ELR (cell line): ENCODE results near the gene RASA2.
"Not testable (repeated sequence)": the region's sequence is repeated elsewhere in the genome, so short reads cannot be mapped to it uniquely, and the experiment has no call there.

ENCODE experiments used
- DNase-seq: peaks from one replicate; pipeline ENCODE4 v3.0.0-alpha.2; 2015; ENCODE audit warnings: low read depth

The RASA2 gene

DNA sequence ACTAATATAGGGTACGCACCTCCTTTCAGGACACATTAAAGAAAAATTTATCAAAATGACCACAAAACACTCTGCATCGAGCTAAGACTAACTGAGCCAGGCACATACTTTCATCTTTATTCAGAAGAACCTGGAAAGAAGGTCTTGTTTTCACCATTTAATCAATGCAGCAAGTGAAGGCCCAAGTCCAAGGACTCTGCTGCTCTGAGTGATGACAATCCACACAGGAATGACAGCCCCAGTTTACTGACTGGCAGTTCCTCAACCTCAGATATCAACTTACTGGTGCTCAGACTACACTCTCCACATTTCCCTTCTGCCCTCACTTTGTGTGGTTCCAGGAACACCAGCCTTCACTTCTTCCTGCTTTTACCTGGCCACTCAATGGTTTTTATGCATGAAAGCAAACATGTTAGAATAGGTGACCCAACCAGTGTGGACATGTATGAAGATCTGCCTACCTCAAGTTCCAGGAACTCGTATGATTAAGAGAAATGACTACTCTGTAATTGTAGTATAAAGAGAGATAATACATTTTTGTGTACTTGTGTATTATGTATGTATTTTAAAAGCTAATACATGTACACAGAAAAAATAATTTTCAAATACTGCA, 29.1 kb upstream of the RASA2 start:
- DNase-seq = peak; percentile 30

- no peak for DNase-seq
These were observed 27.8 kb upstream of the RASA2 start for GRCh38 chr3:141459008-141459407.

DNA sequence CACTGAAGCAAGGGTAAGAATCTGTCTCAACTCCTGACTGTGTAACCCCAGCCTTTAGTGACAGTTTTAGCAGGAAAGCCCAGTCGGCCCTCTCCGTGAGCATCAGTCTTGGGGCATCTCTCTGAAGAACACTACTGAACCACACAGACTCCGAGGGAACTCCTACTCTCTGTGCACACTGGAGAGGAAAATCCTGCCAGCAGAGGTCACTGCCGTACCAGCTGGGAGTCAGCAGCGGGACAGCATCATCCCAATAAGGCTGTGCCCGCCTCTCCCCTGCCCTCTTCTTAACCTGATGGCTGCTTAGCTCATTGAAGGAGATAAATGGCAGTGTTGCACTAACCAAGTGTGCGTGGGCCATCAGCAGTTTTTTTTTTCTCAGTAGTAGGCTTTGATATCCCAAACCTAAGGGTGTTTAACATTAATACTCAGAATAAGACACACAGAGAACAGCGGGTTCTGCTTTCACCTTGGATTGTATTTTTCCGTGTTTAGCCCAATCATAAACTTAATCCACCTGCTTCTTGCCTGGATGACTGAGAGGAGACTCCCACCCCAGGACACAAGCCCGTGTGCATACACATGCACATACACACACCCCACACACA, 26.6 kb upstream of the RASA2 start:
- DNase-seq = peak; percentile 89

GRCh38 chr3:141462176-141462859, 24.5 kb upstream of the RASA2 start:
- no peak for DNase-seq

GRCh38 chr3:141465221-141465620, 21.6 kb upstream of the RASA2 start:
- DNase-seq = peak; percentile 38

DNA sequence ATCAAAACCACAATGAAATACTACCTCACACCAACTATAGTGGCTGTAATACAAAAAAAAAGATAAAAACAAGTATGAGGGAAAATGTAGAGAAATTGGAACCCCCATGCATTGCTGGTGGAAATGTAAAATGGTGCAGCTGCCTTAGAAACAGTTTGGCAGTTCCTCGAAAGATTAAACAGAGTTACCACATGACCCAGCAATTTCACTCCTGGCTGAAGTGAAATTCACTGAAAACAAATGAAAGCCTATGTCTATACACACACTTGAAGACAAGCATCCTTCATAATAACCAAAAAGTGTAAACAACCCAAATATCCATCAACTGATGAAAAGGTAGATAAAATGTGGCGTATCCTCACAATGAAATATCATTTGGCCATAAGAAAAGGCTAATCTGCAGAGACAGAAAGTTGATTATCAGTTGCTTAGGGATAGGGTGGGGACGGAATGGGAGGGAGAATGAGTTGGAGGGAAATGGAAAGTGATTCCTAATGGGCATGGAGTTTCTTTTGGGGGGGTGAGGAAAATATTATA, 20.1 kb upstream of the RASA2 start:
- no peak for DNase-seq

DNA sequence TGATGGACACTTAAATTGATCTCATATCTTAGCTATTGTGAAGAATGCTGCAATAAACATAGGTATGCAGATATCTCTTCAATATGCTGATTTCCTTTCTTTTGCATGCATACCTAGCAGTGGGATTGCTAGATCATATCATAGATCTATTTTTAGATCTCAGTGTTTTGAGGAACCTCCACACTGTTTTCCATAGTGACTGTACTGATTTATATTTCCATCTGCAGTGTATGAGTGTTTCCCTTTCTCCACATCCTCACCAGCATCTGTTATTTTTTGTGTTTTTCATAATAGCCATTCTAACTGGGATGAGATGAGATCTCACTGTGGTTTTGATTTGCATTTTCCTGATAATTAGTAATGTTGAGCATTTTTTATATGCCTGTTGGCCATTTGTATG, 17.1 kb upstream of the RASA2 start:
- DNase-seq = no peak

GRCh38 chr3:141471160-141471559, 15.7 kb upstream of the RASA2 start:
- peak; percentile 83 for DNase-seq

- DNase-seq = no peak
These were observed 10.8 kb upstream of the RASA2 start for GRCh38 chr3:141476033-141476432.

DNA sequence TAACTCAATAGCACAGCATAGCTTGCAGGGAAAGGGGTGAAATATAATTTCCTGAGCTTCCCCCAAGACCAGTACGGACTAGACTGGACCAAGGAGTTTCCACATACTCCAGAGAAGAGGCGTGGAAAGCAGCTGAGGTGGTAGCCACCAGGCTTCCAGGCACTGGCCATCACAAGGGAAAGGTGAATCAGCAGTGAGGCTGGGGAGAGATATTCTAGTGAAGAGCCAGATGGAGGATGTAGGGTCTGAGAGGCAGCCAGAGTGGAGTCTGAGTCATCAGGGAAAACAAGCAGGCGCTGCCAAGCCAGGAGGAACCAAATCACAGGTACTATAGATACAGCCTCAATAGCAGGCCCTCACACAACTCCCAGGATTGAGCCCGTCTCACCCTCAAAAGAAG, 9.6 kb upstream of the RASA2 start:
- DNase-seq = peak; percentile 97

- no peak for DNase-seq
These were observed 8.7 kb upstream of the RASA2 start for GRCh38 chr3:141478139-141478538.

DNA sequence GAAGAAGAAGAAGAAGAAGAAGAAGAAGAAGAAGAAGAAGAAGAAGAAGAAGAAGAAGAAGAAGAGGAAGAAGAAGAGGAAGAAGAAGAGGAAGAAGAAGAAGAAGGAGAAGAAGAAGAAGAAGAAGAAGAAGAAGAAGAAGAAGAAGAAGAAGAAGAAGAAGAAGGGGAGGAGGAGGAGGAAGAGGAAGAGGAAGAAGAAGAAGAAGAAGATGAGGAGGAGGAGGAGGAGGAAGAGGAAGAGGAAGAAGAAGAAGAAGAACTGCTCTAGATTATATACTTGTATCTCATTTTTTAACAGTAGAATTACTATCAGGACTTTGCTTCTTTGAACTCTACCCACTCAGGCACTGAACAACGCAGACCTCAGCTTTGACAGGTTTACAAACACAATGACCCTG, 8.0 kb upstream of the RASA2 start:
- DNase-seq = not testable (repeated sequence)

- peak; percentile 89 for DNase-seq
These were observed 4.4 kb upstream of the RASA2 start for GRCh38 chr3:141482245-141482922.

DNA sequence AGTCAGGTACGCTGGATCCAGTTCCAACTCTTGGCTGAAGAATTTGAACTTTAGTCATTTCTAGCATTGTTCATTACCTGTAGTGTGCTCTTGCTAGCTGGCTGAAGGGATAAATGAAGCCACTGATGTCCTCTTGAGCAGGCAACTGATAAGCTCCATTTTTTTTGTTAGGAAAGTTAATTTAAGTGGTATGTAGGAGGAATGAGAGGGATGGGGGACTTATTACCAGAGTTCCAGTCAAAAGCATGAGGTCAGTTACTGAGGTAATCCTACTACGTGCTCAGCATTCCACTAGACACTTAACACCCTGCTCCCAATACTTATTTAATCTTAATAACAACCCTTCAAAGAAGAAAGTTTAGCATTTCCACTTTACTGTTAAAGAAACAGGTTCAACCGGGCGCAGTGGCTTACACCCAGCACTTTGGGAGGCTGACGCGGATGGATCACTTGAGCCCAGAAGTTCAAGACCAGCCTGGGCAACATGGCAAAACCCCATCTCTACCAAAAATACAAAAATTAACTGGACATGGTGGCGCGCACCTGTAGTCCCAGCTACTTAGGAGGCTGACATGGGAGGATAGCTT, 2.0 kb upstream of the RASA2 start:
- no peak for DNase-seq

DNA sequence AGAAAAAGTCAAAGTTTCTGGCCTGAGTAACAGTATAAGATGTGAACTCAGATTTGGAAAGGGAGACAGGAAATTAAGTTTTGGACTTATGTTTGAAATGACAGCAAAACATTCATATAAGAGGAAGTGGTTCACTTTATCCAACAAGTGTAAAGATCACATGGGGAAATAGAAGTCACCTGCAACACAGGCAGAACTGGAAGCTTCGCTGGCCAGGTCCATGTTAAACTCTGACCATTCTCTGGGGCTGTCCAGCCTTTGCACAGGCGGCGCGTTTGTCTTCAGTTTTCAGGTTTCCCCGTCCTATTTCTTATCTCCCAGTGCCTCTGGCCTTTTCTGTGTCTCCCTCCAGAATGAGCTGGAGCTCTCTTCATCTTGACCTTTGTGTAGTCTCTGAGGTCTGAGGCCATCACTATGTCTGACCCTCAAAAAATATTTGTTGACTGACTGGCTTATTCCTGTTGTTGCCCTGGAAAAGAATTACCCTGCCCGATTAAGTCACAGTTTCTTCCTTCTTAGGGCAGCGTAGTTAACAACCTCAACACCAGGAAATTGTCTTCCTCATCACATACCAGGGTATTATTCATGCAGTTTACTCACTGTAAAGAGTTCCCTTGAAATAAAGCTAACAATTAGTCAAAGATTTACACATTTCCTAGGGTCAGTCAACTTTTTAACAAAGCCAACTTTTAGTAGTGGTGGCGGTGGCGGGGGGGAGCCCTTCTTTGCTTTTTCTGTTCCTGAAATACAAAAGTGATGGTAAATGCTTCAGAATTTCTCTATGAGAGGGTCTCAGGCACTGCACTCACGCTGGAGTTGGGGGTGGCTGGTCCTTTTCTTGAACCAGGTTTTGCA, 959 bp upstream of the RASA2 start:
- DNase-seq = peak; percentile 92

DNA sequence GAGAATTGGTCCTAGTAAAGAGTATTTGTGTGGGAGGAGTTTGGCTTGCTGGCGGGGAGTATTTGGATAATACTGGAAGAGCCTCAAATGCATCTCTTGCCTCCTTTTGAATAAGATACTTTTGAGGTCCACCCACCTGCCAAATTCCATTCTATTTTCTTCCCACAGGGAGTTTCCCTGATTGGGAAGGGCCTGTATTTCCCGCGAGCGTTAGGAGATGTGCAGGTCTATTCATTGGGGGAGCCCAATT, 406 bp upstream of the RASA2 start:
- DNase-seq = no peak

GRCh38 chr3:141487521-141488252, 860 bp downstream of the RASA2 start:
- peak; percentile 82 for DNase-seq

GRCh38 chr3:141489203-141489602, 2.4 kb downstream of the RASA2 start:
- no peak for DNase-seq

GRCh38 chr3:141491081-141491480, 4.3 kb downstream of the RASA2 start:
- DNase-seq = no peak

DNA sequence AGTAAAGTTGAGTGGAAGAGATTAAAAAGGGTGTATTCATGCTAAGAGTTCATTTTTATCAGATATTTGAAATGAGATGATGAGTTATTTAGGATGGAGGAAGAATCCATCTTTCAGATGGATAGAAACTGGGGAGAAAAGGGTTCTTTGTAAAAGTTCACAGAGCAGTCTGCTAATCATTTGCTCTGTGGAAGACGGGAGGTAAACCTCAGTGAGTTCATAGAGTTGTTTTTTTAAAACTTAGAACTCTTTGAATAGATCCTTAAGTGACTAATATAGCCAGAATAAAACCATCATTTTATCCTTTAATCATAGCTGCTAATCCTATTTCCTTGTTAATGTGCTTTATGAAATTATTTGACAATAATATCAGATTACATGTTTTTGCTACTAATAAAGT, 5.1 kb downstream of the RASA2 start:
- no peak for DNase-seq

- no peak for DNase-seq
These were observed 6.4 kb downstream of the RASA2 start for GRCh38 chr3:141493184-141493583.
